HG02884 (cell line): ENCODE results near the gene AGTRAP.

Source experiments
- ATAC-seq: cut with Tn5 transposase; IDR thresholded peaks from one replicate; pipeline ENCODE4 v1.9.1; 2021; ENCODE audit warnings: mild to moderate bottlenecking, moderate library complexity; ENCODE audit not compliant: unreplicated experiment

AGTRAP gene

DNA sequence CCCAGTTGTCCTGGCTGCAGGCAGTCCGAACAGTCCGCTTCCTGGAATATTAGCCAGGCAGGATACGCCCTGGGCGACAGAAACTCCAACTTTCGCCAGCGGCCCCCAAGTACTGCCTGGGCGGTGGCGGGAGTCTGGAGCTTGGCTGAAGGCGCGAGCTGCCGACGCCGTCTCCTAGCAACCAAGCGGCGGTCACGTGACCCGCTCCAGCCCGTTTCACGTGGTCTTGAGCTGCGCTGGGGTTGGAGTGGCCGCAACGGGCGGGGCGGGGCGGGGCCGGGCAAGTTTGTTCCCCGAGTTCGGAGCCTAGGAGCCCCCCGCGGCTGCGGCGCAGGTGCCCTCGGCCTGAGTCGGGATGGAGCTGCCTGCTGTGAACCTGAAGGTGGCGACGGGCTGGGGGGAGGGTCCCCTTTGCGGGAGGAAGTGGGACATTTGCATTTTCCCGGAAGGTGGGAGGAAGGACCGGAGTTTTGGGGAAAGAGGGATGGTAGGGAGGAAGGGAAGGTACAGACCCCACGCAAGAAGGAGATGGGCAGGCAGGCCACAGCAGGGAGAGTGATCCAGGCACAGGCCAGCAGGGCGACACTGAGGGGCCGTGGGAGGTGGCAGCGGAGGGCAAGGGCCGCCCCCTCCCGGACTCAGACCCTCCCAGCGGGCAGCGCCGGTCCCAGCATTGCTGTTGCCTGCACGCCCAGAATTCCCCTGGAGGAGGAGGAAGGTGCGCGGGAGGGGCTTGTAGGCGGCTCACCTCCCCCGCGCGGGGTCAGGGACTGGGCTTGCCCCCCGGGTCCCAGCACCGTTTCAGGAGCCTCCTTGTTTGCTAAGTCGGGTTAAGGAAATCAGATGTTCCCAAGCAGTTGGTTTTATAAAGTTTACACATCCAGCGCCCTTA, at the start of gene AGTRAP:
Gene AGTRAP, plus strand, starts transcription at position 283 of the 892 bp plus-strand sequence. Its CDS starts 73 bp downstream, at position 356.
- no peak for ATAC-seq

- no peak for ATAC-seq
Measured at GRCh38 chr1:11688506-11688905, 47.4 kb upstream of the AGTRAP start.

DNA sequence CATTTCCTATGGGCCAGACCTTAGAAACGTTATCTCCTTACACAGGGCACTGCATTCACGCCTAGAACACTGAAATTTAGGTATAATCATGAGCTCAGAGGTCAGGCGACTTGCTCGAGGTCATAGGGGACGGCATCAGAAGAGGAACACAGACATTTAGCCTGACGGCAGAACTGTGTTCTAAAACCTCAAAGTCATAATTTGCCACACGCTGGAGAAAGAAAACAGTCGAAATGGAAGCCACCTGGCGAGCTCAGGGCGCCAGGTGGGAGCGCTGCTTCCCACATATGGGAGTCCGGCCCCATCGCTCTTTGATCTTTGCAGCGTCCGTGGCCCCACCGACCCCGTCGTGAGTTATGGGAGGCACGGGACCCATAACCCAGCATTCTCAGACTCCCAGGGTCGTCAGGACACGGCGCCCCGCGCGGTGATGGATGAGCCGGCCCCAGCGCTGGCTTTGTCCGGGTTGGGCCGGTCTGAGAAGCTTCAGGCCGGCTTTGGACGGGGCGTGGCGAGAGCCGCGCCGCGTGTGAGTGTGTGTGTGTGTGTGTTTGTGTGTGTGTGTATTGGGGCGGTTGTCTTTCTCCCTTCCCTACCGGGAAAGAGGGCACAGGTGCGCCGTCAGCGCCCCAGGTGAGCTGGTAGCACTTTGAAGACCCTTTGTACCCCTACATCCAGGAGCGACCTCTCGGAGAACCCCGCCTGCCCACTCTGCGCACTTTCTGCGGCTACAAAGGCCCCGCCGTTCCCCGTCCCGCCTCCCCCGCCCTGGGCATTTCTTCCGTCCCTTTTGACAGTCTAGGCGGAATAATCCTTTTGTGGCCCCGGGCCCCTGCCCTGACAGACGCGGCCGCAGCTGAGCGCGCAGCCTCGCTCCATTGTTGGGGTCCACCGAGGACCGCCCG, 45.3 kb upstream of the AGTRAP start:
- ATAC-seq = no peak

- no peak for ATAC-seq
Measured at GRCh38 chr1:11691302-11691914, 44.5 kb upstream of the AGTRAP start, which contains the start of gene DRAXIN. Gene DRAXIN, plus strand, starts transcription at chr1:11691710. Its CDS starts 14,549 bp downstream, at chr1:11706259.

GRCh38 chr1:11691928-11692711, 43.8 kb upstream of the AGTRAP start:
- ATAC-seq = no peak

DNA sequence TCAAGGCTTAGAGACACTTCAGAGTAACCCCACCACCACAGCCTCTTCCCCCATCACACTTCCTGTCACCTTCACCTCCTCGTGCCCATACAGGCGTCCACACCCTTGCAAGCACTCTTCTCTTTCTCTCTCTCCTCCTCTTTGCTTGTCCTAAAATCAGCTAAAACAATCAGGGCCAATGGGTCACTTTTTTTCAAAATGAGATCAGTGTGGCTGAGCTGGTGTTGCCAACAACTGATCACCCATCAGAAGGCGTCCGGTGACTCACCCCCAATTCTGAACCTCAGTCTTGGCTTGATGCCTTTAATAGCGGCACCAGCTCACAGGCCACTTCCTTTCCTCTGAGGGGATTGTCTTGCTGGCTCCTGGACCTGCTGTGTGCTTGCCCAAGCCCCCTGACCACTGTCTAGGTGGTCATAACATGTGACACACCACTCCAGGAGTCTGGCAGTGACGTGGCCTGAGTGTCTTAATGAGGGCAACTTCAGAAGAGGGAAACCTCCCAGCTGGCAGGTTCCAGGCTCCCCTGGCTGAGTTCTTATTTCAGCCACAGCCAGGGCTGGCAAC, 42.8 kb upstream of the AGTRAP start:
- ATAC-seq = no peak

GRCh38 chr1:11693917-11694316, 42.0 kb upstream of the AGTRAP start:
- ATAC-seq = no peak

GRCh38 chr1:11695861-11696260, 40.1 kb upstream of the AGTRAP start:
- ATAC-seq = no peak

DNA sequence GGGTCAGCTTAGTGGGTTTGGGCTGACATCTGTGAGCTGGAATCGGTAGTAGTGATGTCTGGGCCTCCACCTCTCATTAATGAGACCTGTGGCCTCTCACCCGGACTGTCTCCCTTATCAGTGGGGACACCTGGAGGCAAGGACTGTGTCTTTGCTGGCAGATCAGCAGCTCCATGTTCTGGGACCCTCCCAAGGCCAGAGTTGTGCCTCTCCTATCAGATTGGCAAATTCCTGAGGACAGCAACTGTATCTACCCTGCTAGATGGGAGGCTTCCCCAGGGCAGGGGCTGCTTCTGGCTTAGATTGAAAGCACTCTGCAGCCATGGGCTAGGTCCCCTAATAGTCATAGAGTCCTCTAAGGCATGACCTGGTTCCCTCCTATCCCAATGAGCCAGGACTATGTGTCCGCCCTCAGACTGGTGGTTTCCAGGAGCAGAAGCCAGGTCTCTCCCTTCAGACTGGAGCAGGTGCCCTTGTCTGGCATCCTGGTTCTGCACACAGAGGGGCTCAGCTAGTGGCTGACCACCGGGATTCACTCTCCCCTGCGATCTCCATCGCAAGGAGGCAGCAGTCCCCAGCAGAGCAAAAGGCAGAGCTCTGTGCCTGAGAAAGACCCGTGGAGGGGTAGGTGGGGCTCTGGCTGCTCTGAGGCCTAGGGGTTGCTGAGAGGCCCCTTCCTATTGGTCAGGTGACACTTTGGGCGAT, 38.6 kb upstream of the AGTRAP start:
- no peak for ATAC-seq

DNA sequence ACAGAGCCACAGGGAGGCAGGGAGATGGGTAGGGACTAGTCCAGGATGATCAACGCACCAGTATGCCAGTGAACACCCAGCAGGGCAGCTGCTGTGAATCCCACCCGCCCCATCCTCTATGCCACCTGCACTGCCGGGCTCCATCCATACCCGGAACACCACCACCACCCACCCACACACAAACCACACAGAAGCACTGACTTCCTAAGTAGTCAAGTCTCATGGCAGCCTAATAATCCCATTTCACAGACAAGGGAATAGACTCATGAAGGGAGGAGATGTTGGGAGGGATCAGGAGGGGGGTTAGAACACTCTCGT, 38.1 kb upstream of the AGTRAP start:
- no peak for ATAC-seq

DNA sequence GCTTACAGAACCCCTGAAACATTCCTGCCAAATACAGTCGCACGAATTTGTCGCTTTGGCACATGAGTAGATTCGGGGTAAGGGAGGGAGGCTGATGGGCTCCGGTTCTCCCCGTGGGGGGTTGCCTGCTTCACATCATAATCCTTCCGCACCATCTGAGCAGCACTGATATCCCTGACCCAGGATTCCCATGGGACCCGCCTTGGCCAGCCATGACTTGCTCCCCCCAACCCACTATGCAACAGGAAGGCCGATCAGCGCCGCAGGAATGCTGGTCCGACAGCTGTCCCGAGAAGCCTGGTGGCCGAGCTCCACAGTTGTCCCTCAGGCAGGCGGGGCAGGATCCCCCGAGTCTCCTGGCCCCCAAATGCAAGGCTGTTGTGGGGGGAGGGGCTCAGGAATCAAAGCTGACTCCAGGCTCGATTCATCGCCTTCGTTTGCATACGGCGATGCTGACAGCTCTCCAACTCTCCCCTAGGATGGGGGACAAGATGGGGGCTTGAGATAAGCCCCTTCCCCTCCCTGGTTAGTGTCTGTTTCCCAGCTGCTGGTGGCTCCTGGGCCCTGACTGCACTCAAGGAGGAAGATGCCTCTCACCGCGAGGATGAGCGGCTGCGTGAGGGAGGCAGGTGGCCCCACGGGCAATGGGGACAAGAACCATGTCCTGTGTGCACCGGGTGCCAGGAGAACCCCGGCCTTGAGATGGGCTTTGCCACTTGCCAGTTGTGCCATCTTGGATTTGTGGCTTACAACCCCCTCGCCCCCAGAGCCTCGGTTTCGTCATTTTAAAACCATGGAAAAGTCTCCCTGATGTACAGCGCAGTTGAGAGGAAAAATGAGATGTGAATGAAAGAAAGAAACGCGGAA, 35.1 kb upstream of the AGTRAP start:
- ATAC-seq = no peak

DNA sequence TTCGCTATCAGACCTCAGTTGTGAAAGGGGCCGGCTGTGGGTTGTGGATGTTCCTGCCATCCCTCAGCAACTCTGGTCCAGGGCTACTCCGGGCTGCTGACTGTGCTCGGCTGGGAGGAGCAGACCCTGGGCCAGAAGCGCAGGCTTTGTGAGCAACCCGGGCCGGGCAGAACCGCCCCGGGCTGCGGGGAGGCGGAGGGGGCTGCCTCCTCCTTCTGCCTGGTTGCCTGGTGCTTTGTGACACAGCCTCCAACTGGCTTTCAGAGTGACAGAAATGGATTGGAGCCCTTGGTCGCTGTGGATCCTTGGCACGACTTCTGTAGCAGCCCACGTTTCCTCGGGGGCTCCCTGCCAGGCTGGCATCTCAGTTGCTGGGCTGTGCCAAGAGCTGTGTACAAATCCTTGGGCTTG, 34.4 kb upstream of the AGTRAP start:
- no peak for ATAC-seq

GRCh38 chr1:11701981-11702803, 33.7 kb upstream of the AGTRAP start:
- no peak for ATAC-seq

DNA sequence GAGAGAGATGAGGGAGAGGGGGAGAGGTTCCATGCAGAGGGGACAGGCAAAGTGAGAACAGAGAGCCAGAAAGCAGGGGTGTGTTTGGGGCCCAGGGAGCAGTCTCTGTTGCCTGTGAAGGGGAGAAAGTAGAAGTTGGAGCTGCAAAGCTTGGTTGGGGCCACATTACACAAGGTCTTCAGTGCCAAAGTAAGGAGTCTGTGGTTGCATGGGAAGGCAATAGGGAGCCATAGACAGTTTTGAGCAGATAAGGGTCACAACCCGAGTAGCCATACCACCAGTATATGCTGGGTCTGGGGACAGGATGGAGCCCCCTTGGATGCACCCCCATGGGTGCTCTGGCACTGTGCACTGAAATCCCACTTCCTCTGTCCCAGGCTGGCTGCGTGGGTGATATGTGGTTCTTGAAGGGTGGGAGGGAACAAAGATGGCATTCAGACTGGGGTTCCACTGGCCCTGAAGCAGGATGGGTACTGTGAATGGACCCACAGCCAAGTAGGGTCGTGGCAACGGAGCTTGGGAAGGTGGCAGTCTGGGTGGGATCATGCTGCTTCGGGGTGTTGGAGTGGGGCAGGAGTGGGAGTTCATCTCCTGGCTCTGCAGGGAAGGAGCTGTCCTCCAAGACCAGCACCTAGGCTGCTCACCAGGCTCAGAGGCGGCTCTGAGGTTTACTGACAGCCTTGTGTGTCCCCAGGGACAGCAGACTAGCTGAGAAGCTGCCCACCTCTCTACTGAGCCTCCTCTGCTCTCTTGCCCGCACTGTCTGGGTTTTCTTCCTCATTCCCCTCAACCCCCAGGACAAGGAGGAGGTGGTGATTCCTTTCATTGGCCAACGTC, 32.4 kb upstream of the AGTRAP start:
- ATAC-seq = no peak

- no peak for ATAC-seq
Measured at GRCh38 chr1:11704194-11704529, 31.8 kb upstream of the AGTRAP start.

DNA sequence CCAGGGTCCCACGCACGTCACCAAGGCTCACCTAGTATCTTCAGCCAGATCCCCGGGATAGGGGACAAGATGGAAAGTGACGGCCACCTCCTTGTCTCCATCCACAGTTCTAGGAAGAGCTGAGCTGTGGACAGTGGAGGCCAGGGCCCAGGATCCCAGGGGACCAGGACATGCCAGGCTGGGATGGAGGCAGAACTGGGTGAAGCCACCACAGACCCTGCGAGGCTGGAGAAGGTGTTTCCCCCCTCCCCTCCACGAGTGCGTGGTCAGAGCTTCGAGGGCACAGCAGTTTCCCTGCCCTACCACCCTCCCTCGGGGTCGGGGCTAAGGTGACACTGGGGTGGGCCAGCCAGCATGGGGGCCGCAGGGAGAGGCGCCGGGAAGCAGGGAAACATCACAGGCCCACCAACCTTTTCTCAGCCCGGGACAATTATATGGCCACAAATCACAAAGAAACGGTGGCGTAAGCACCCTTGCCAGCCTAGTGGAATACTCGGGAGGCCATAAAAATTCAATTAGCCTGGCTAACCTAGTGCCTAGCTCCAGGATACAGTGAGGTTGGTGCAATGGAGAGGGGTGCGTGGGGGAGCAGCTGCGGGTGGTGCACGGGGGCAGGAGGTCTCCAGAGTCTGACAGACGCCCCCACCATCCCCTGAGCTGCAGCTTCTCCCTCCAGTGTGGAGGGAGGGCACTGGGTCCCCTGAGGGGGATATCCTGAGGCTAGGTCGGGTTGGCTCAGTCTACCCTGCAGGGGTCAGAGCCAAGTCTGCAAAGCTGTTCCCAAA, 31.1 kb upstream of the AGTRAP start:
- no peak for ATAC-seq
